Activated CD8-positive, alpha-beta T cell treated with anti-CD3 and anti-CD28 coated beads for 36 hours (primary cell): Measurements from ENCODE around the gene GRM1. TPM values are rescaled to one million over a fixed set of nuclear protein-coding genes. Genes with fewer than 3 reads are reported as not detected.

ENCODE experiments used
- ATAC-seq: fragments of 200-7000 bp; cut with Tn5 transposase; one replicate; pipeline ENCODE4 v1.10.0; 2021; ENCODE audit warnings: mild to moderate bottlenecking, moderate library complexity
- CTCF ChIA-PET: fragments of 350-600 bp; sonication (Branson Sonifier 250); formaldehyde crosslinking; loops from one replicate; lab custom pipeline; 2021; ENCODE audit warnings: antibody characterized with exemption; lab: Charles Lee
- POLR2A ChIA-PET: fragments of 350-600 bp; sonication (Branson Sonifier 250); formaldehyde crosslinking; loops from one replicate; lab custom pipeline; 2021; ENCODE audit warnings: antibody characterized with exemption; lab: Charles Lee
- DNase-seq: peaks from one replicate; pipeline ENCODE4 v3.0.0-alpha.2; 2020
- H3K27ac Mint-ChIP-seq: one replicate; pipeline ENCODE4 v1.8.0; 2021; ENCODE audit warnings: mild to moderate bottlenecking, mixed read lengths
- H3K27me3 Mint-ChIP-seq: one replicate; pipeline ENCODE4 v1.8.0; 2021; ENCODE audit warnings: mixed read lengths
- H3K36me3 Mint-ChIP-seq: one replicate; pipeline ENCODE4 v1.8.0; 2021; ENCODE audit warnings: low read depth, mixed read lengths
- H3K4me1 Mint-ChIP-seq: one replicate; pipeline ENCODE4 v1.8.0; 2021; ENCODE audit warnings: low read depth, mixed read lengths
- H3K4me3 Mint-ChIP-seq: one replicate; pipeline ENCODE4 v1.8.0; 2021; ENCODE audit warnings: mild to moderate bottlenecking, moderate library complexity, mixed read lengths
- H3K9me3 Mint-ChIP-seq: one replicate; pipeline ENCODE4 v1.8.0; 2021; ENCODE audit warnings: mixed read lengths
- intact Hi-C: fragments of 100-400 bp; cut with micrococcal nuclease; formaldehyde crosslinking; loops from one replicate; pipeline ENCODE4 v1.10.0; 2022
- total RNA-seq, 2 experiments: library from RNA; stranded (reverse); gene quantifications; one replicate each; pipeline ENCODE4 v1.2.3, GENCODE V29; 2021
- TF ChIP-seq, protein P1 (sequence below): fragments of 200-600 bp; IDR thresholded peaks from one replicate; pipeline ENCODE4 v1.8.0; 2022; ENCODE audit warnings: antibody characterized with exemption, mild to moderate bottlenecking

Gene GRM1
- total RNA-seq, 2 experiments from 2014 or later, result not detected

DNA sequence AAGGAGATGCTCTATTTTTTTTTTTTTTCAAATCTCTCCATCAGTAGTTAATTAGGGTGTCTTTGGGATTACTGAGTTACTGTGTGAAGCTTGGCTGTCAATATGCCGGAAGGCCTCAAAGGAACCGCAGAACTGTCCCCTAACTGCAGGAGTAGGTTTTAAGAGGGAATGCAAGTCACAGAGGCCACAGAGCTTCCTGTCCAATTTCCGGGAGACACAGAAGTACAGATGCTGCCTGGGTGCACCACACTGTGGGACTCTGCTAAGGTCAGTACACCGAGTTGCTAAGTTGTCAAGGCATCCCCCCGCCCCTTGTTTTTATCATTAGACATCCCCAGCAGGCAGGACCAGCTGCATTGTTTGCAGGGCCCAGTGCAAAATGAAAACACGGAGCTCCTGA lies 394.6 kb downstream of the GRM1 start:
- H3K4me1 Mint-ChIP-seq, result no peaks in the 10 kb centered on the region
- H3K36me3 Mint-ChIP-seq, result no peaks in the 10 kb centered on the region
- H3K27ac Mint-ChIP-seq, result no peak overlapping the region
- H3K9me3 Mint-ChIP-seq, result no peaks in the 10 kb centered on the region
- intact Hi-C loops, result no loop called here
- no peak for ATAC-seq
- TF ChIP-seq, protein P1, sequence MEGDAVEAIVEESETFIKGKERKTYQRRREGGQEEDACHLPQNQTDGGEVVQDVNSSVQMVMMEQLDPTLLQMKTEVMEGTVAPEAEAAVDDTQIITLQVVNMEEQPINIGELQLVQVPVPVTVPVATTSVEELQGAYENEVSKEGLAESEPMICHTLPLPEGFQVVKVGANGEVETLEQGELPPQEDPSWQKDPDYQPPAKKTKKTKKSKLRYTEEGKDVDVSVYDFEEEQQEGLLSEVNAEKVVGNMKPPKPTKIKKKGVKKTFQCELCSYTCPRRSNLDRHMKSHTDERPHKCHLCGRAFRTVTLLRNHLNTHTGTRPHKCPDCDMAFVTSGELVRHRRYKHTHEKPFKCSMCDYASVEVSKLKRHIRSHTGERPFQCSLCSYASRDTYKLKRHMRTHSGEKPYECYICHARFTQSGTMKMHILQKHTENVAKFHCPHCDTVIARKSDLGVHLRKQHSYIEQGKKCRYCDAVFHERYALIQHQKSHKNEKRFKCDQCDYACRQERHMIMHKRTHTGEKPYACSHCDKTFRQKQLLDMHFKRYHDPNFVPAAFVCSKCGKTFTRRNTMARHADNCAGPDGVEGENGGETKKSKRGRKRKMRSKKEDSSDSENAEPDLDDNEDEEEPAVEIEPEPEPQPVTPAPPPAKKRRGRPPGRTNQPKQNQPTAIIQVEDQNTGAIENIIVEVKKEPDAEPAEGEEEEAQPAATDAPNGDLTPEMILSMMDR, result no peak
- H3K4me3 Mint-ChIP-seq, result no peak overlapping the region
- peaks cover 2% of the 10 kb centered on the region for H3K27me3 Mint-ChIP-seq
- ChIA-PET POLR2A (no interaction called here), CTCF (no interaction called here)
- no peak for DNase-seq

DNA sequence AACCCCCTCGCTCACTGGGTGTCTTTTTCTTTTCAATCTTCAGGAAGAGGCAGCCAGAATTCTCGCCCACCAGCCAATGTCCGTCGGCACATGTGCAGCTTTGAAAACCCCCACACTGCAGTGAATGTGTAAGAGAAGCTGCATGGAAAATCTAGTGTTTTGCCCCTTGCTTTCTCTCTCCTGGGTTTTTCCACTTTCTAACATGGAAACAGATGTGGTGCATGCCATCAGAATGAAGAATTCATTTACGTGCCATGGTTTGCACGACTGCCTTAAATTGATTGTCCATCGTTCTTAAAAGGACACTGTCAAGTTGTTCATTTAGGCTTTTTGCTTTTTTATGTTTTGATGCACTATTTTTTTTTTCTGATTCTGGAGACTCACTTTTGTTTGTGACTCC lies 397.7 kb downstream of the GRM1 start:
- no peaks in the 10 kb centered on the region for H3K27me3 Mint-ChIP-seq
- CTCF ChIA-PET, result no interaction called here
- ATAC-seq (no peak), DNase-seq (no peak)
- H3K4me1 Mint-ChIP-seq, result no peaks in the 10 kb centered on the region
- intact Hi-C loops, result no loop called here
- H3K27ac Mint-ChIP-seq, result no peak overlapping the region
- no peaks in the 10 kb centered on the region for H3K9me3 Mint-ChIP-seq
- H3K36me3 Mint-ChIP-seq, result no peaks in the 10 kb centered on the region
- H3K4me3 Mint-ChIP-seq, result no peak overlapping the region
- POLR2A ChIA-PET, result no interaction called here
- TF ChIP-seq, protein P1, result no peak

DNA sequence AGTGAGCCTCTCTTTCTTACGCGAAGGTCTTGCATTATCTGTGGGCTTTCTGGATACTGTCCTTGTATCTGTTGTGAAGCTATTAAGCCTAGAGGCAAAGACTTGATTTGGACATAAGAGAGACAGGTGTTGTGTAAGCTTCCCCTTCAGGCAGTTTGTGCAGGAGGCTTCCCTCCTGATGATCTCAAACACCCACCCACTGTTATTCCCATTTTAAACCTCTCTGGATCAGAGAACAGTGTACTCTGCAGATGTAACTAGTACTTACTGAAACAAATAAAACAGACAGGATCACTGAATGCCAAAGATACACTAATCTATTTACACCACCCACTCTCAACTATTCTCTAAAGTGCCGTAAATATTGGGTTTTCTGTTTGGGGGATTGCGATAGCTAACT lies 401.0 kb downstream of the GRM1 start:
- ChIA-PET POLR2A (no interaction called here), CTCF (no interaction called here)
- no peak overlapping the region for H3K27ac Mint-ChIP-seq
- H3K36me3 Mint-ChIP-seq, result no peaks in the 10 kb centered on the region
- no peak overlapping the region for H3K4me3 Mint-ChIP-seq
- H3K27me3 Mint-ChIP-seq, result peaks cover 10% of the 10 kb centered on the region
- H3K9me3 Mint-ChIP-seq, result no peaks in the 10 kb centered on the region
- intact Hi-C loops, result no loop called here
- ATAC-seq, result no peak
- no peak for DNase-seq
- no peaks in the 10 kb centered on the region for H3K4me1 Mint-ChIP-seq
- TF ChIP-seq, protein P1, result no peak

DNA sequence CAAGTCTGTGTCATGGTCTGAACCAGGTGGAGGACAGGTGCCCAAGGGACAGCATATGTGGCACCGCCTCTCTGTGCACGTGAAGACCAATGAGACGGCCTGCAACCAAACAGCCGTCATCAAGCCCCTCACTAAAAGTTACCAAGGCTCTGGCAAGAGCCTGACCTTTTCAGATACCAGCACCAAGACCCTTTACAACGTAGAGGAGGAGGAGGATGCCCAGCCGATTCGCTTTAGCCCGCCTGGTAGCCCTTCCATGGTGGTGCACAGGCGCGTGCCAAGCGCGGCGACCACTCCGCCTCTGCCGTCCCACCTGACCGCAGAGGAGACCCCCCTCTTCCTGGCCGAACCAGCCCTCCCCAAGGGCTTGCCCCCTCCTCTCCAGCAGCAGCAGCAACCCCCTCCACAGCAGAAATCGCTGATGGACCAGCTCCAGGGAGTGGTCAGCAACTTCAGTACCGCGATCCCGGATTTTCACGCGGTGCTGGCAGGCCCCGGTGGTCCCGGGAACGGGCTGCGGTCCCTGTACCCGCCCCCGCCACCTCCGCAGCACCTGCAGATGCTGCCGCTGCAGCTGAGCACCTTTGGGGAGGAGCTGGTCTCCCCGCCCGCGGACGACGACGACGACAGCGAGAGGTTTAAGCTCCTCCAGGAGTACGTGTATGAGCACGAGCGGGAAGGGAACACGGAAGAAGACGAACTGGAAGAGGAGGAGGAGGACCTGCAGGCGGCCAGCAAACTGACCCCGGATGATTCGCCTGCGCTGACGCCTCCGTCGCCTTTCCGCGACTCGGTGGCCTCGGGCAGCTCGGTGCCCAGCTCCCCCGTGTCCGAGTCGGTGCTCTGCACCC lies 405.2 kb downstream of the GRM1 start:
- DNase-seq (no peak), ATAC-seq (no peak)
- Mint-ChIP-seq H3K27ac (no peak overlapping the region), H3K9me3 (no peaks in the 10 kb centered on the region), H3K4me1 (no peaks in the 10 kb centered on the region), H3K27me3 (peaks cover 17% of the 10 kb centered on the region), H3K36me3 (no peaks in the 10 kb centered on the region), H3K4me3 (no peak overlapping the region)
- TF ChIP-seq, protein P1, result no peak
- intact Hi-C loops, result no loop called here
- ChIA-PET POLR2A (no interaction called here), CTCF (no interaction called here)

DNA sequence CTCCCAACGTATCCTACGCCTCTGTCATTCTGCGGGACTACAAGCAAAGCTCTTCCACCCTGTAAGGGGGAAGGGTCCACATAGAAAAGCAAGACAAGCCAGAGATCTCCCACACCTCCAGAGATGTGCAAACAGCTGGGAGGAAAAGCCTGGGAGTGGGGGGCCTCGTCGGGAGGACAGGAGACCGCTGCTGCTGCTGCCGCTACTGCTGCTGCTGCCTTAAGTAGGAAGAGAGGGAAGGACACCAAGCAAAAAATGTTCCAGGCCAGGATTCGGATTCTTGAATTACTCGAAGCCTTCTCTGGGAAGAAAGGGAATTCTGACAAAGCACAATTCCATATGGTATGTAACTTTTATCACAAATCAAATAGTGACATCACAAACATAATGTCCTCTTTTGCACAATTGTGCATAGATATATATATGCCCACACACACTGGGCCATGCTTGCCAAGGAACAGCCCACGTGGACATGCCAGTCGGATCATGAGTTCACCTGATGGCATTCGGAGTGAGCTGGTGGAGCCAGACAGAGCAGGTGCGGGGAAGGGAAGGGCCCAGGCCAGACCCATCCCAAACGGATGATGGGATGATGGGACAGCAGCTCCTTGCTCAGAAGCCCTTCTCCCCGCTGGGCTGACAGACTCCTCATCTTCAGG lies 406.0 kb downstream of the GRM1 start:
- Mint-ChIP-seq H3K27ac (no peak overlapping the region), H3K27me3 (peaks cover 17% of the 10 kb centered on the region), H3K36me3 (no peaks in the 10 kb centered on the region), H3K4me1 (no peaks in the 10 kb centered on the region), H3K4me3 (no peak overlapping the region), H3K9me3 (no peaks in the 10 kb centered on the region)
- DNase-seq, result no peak
- intact Hi-C loops, result no loop called here
- ChIA-PET CTCF (no interaction called here), POLR2A (no interaction called here)
- ATAC-seq, result no peak
- TF ChIP-seq, protein P1, result no peak
